ENCODE data around the gene RASGEF1C.
A peak's percentile ranks its signal among the peaks of the same experiment; 100 is the strongest.
"Not testable (repeated sequence)": the region's sequence is repeated elsewhere in the genome, so short reads cannot be mapped to it uniquely, and the experiment has no call there.

Gene RASGEF1C

GRCh38 chr5:180135967-180136629, 72.9 kb downstream of the RASGEF1C start:
- DNase-seq (ENCODE audit: low spot score): no peak

- DNase-seq (ENCODE audit: low spot score): peak; percentile 78
Measured at GRCh38 chr5:180135128-180135955, 73.7 kb downstream of the RASGEF1C start.

GRCh38 chr5:180133971-180134508, 75.0 kb downstream of the RASGEF1C start:
- no peak for DNase-seq (ENCODE audit: low spot score)

GRCh38 chr5:180133551-180133950, 75.5 kb downstream of the RASGEF1C start:
- DNase-seq (ENCODE audit: low spot score): no peak

- DNase-seq (ENCODE audit: low spot score): no peak
Measured at GRCh38 chr5:180133060-180133459, 76.0 kb downstream of the RASGEF1C start.

GRCh38 chr5:180130876-180131740, 77.9 kb downstream of the RASGEF1C start:
- DNase-seq (ENCODE audit: low spot score): no peak

- no peak for DNase-seq (ENCODE audit: low spot score)
Measured at GRCh38 chr5:180130291-180130869, 78.6 kb downstream of the RASGEF1C start.

- DNase-seq (ENCODE audit: low spot score): no peak
Measured at GRCh38 chr5:180129291-180130190, 79.5 kb downstream of the RASGEF1C start.

- DNase-seq (ENCODE audit: low spot score): no peak
Measured at GRCh38 chr5:180128671-180129261, 80.2 kb downstream of the RASGEF1C start.

GRCh38 chr5:180127682-180128670, 81.0 kb downstream of the RASGEF1C start:
- no peak for DNase-seq (ENCODE audit: low spot score)

- DNase-seq (ENCODE audit: low spot score): peak; percentile 83
Measured at GRCh38 chr5:180126716-180127681, 82.0 kb downstream of the RASGEF1C start.

GRCh38 chr5:180126156-180126555, 82.9 kb downstream of the RASGEF1C start:
- not testable (repeated sequence) for DNase-seq (ENCODE audit: low spot score)

- not testable (repeated sequence) for DNase-seq (ENCODE audit: low spot score)
Measured at GRCh38 chr5:180124662-180125061, 84.3 kb downstream of the RASGEF1C start.

- DNase-seq (ENCODE audit: low spot score): no peak
Measured at GRCh38 chr5:180122875-180123274, 86.1 kb downstream of the RASGEF1C start.

GRCh38 chr5:180121826-180122413, 87.1 kb downstream of the RASGEF1C start:
- no peak for DNase-seq (ENCODE audit: low spot score)

GRCh38 chr5:180120237-180121101, 88.5 kb downstream of the RASGEF1C start:
- no peak for DNase-seq (ENCODE audit: low spot score)

- no peak for DNase-seq (ENCODE audit: low spot score)
Measured at GRCh38 chr5:180119903-180120236, 89.1 kb downstream of the RASGEF1C start.

All from AG08396 (cell line).